Inflammatory macrophage treated with lipopolysaccharide for 4 hours (primary cell): ENCODE results near the gene SPDYC.

ENCODE experiments used
- DNase-seq: peaks from one replicate; pipeline ENCODE4 v3.0.0-alpha.2; 2020

SPDYC gene

GRCh38 chr11:65170058-65170534 lies at the start of gene SPDYC:
Gene SPDYC (plus strand): TSS chr11:65170233. CDS start chr11:65171358, 1,125 bp downstream.
- DNase-seq = no peak

GRCh38 chr11:65120831-65121230 lies 49.2 kb upstream of the SPDYC start:
- DNase-seq = no peak

GRCh38 chr11:65121447-65121864 lies 48.6 kb upstream of the SPDYC start:
- peak; percentile 42 for DNase-seq

- peak; percentile 99 for DNase-seq
These were observed 48.0 kb upstream of the SPDYC start, which contains the start of the genes FAU and MRPL49 for GRCh38 chr11:65121865-65122696. Gene FAU (minus strand): TSS chr11:65122134. CDS start chr11:65121813, 321 bp downstream. Gene MRPL49 (plus strand): TSS chr11:65122321. CDS start chr11:65122347, 26 bp downstream.

- DNase-seq = no peak
These were observed 45.4 kb upstream of the SPDYC start for GRCh38 chr11:65124480-65125196.

GRCh38 chr11:65125197-65126056 lies 44.6 kb upstream of the SPDYC start:
- DNase-seq = no peak

GRCh38 chr11:65126624-65127274 lies 43.3 kb upstream of the SPDYC start:
- no peak for DNase-seq

- no peak for DNase-seq
These were observed 42.4 kb upstream of the SPDYC start for GRCh38 chr11:65127473-65128181.

- DNase-seq = no peak
These were observed 41.6 kb upstream of the SPDYC start for GRCh38 chr11:65128182-65129145.

- DNase-seq = no peak
These were observed 40.2 kb upstream of the SPDYC start for GRCh38 chr11:65129649-65130441.

GRCh38 chr11:65130631-65131416 lies 39.2 kb upstream of the SPDYC start:
- no peak for DNase-seq

- DNase-seq = no peak
These were observed 38.6 kb upstream of the SPDYC start for GRCh38 chr11:65131417-65131776.

- DNase-seq = no peak
These were observed 38.2 kb upstream of the SPDYC start for GRCh38 chr11:65131895-65132237.

- DNase-seq = no peak
These were observed 37.6 kb upstream of the SPDYC start for GRCh38 chr11:65132238-65132987.

GRCh38 chr11:65132988-65133700 lies 36.9 kb upstream of the SPDYC start:
- DNase-seq = peak; percentile 51

GRCh38 chr11:65133724-65134123 lies 36.3 kb upstream of the SPDYC start:
- no peak for DNase-seq

- peak; percentile 93 for DNase-seq
These were observed 35.6 kb upstream of the SPDYC start, which contains the start of gene SYVN1 for GRCh38 chr11:65134240-65134951. Gene SYVN1 (minus strand): TSS chr11:65134519. CDS start chr11:65133601, 918 bp downstream.
